IMR-90 (cell line): ENCODE results near the gene FTO. TPM values are rescaled to one million over a fixed set of nuclear protein-coding genes. Genes with fewer than 3 reads are reported as not detected.

Source experiments
- ATAC-seq: fragments of 200-7000 bp; cut with Tn5 transposase; 2 replicates; pipeline ENCODE4 v1.9.1; 2020; ENCODE audit warnings: low read depth, mild to moderate bottlenecking, moderate library complexity
- BruUV-seq: library from RNA; stranded (reverse); fragments of 400-500 nt; replicated peaks from 2 replicates; lab custom pipeline; 2021; lab: Mats Ljungman, UMichigan
- CTCF ChIA-PET: fragments of 300-600 bp; formaldehyde crosslinking; extraction: SDS; loops from one replicate; lab custom pipeline; 2021; ENCODE audit warnings: antibody characterized with exemption; lab: Yijun Ruan, JAX
- POLR2A ChIA-PET: fragments of 300-600 bp; sonication (Branson Sonifier 250); formaldehyde crosslinking; loops from one replicate; lab custom pipeline; 2022; ENCODE audit warnings: antibody characterized with exemption; ENCODE audit not compliant: unreplicated experiment; lab: Charles Lee
- DNase-seq: peaks from one replicate; pipeline ENCODE4 v3.0.0; 2013
- H2AFZ ChIP-seq: replicated peaks from 2 replicates; pipeline ENCODE3; 2013; ENCODE audit warnings: low read length, mild to moderate bottlenecking; ENCODE audit not compliant: poor library complexity
- H2AK5ac ChIP-seq: 2 replicates; pipeline ENCODE4 v1.6.1; 2013; ENCODE audit warnings: low read depth, low read length, inconsistent platforms
- H2AK9ac ChIP-seq: replicated peaks from 2 replicates; pipeline ENCODE3; 2013; ENCODE audit warnings: mild to moderate bottlenecking, low read depth, low read length, moderate library complexity; ENCODE audit not compliant: poor library complexity
- H2BK120ac ChIP-seq: 2 replicates; pipeline ENCODE4 v1.6.1; 2013; ENCODE audit warnings: low read depth, low read length, inconsistent platforms
- H2BK15ac ChIP-seq: 3 replicates; pipeline ENCODE4 v1.6.1; 2013; ENCODE audit warnings: low read depth, low read length, inconsistent platforms
- H2BK20ac ChIP-seq: 2 replicates; pipeline ENCODE4 v1.6.1; 2013; ENCODE audit warnings: low read depth, mild to moderate bottlenecking, inconsistent platforms, low read length, moderate library complexity
- H2BK5ac ChIP-seq: 2 replicates; pipeline ENCODE4 v1.6.1; 2013; ENCODE audit warnings: mild to moderate bottlenecking, low read depth, low read length, inconsistent platforms; ENCODE audit not compliant: poor library complexity, severe bottlenecking
- H3K14ac ChIP-seq: replicated peaks from 2 replicates; pipeline ENCODE4 v1.6.1; 2013; ENCODE audit warnings: low read depth, low read length, inconsistent platforms
- H3K18ac ChIP-seq: 2 replicates; pipeline ENCODE4 v1.6.1; 2013; ENCODE audit warnings: low read depth, low read length, control low read depth
- H3K23ac ChIP-seq: 2 replicates; pipeline ENCODE4 v1.6.1; 2013; ENCODE audit warnings: low read depth, low read length, inconsistent platforms
- H3K27ac ChIP-seq: 2 replicates; pipeline ENCODE4 v1.5.1; 2013; ENCODE audit warnings: mild to moderate bottlenecking, control low read depth, low read length; ENCODE audit not compliant: insufficient read depth
- H3K27me3 ChIP-seq: 2 replicates; pipeline ENCODE4 v1.6.1; 2013; ENCODE audit warnings: low read length; ENCODE audit not compliant: control insufficient read depth, insufficient read depth
- H3K36me3 ChIP-seq: 2 replicates; pipeline ENCODE4 v1.6.1; 2013; ENCODE audit warnings: low read length, mixed read lengths; ENCODE audit not compliant: control insufficient read depth, insufficient read depth
- H3K4ac ChIP-seq: 2 replicates; pipeline ENCODE4 v1.6.1; 2013; ENCODE audit warnings: low read depth, low read length, inconsistent platforms
- H3K4me1 ChIP-seq: 2 replicates; pipeline ENCODE4 v1.6.1; 2013; ENCODE audit warnings: low read length, mixed read lengths; ENCODE audit not compliant: control insufficient read depth, insufficient read depth
- H3K4me2 ChIP-seq: 2 replicates; pipeline ENCODE4 v1.6.1; 2013; ENCODE audit warnings: low read depth, mild to moderate bottlenecking, control low read depth, low read length, moderate library complexity
- H3K4me3 ChIP-seq: 2 replicates; pipeline ENCODE4 v1.5.1; 2013; ENCODE audit warnings: low read depth, mild to moderate bottlenecking, control low read depth, low read length, moderate library complexity; ENCODE audit not compliant: insufficient read depth
- H3K56ac ChIP-seq: 2 replicates; pipeline ENCODE4 v1.6.1; 2013; ENCODE audit warnings: low read length, inconsistent platforms; ENCODE audit not compliant: insufficient read depth; ENCODE audit errors: extremely low read depth
- H3K79me1 ChIP-seq, 2 experiments: 2 replicates each; pipeline ENCODE4 v1.6.1; 2013; ENCODE audit warnings: low read length in 2 of 2, inconsistent platforms in 1 of 2, low read depth in 1 of 2
- H3K9ac ChIP-seq: 2 replicates; pipeline ENCODE4 v1.6.1; 2013; ENCODE audit warnings: low read depth, low read length, control low read depth
- H3K9me1 ChIP-seq: 2 replicates; pipeline ENCODE4 v1.6.1; 2013; ENCODE audit warnings: low read length, inconsistent platforms; ENCODE audit not compliant: insufficient read depth
- H3K9me3 ChIP-seq: 2 replicates; pipeline ENCODE4 v1.6.1; 2013; ENCODE audit warnings: low read length; ENCODE audit not compliant: control insufficient read depth, insufficient read depth
- H4K20me1 ChIP-seq: 2 replicates; pipeline ENCODE4 v1.6.1; 2013; ENCODE audit warnings: low read length, inconsistent platforms; ENCODE audit not compliant: insufficient read depth
- H4K5ac ChIP-seq: 2 replicates; pipeline ENCODE4 v1.6.1; 2013; ENCODE audit warnings: mild to moderate bottlenecking, low read depth, low read length, control low read depth
- H4K8ac ChIP-seq, 2 experiments: 2 replicates each; pipeline ENCODE4 v1.6.1; 2013; ENCODE audit warnings: low read depth in 2 of 2, low read length in 2 of 2, control low read depth in 1 of 2, inconsistent platforms in 1 of 2
- H4K91ac ChIP-seq: 2 replicates; pipeline ENCODE4 v1.6.1; 2013; ENCODE audit warnings: low read depth, low read length, inconsistent platforms; ENCODE audit not compliant: insufficient read depth
- BHLHE40 ChIP-seq: fragments of 150-350 bp; IDR thresholded peaks from 2 replicates; pipeline ENCODE4 v1.6.1; 2016; ENCODE audit warnings: mild to moderate bottlenecking, low read depth, low read length
- CEBPB ChIP-seq: IDR thresholded peaks from 2 replicates; pipeline ENCODE4 v1.6.1; 2012; ENCODE audit warnings: low read depth, low read length, improper control_type of control experiment
- CHD1 ChIP-seq: IDR thresholded peaks from 2 replicates; pipeline ENCODE4 v1.6.1; 2012; ENCODE audit warnings: low read depth, low read length, improper control_type of control experiment
- ELK1 ChIP-seq: fragments of 150-350 bp; IDR thresholded peaks from 2 replicates; pipeline ENCODE4 v1.6.1; 2016; ENCODE audit warnings: low read depth, mild to moderate bottlenecking, low read length, moderate library complexity, borderline replicate concordance
- FOS ChIP-seq: fragments of 150-350 bp; IDR thresholded peaks from 2 replicates; pipeline ENCODE4 v1.6.1; 2016; ENCODE audit warnings: low read depth, low read length
- MAFK ChIP-seq: IDR thresholded peaks from 2 replicates; pipeline ENCODE4 v1.6.1; 2012; ENCODE audit warnings: low read depth, low read length, improper control_type of control experiment
- MAZ ChIP-seq: IDR thresholded peaks from 2 replicates; pipeline ENCODE4 v1.6.1; 2012; ENCODE audit warnings: low read depth, mild to moderate bottlenecking, low read length, improper control_type of control experiment, moderate library complexity, borderline replicate concordance
- MXI1 ChIP-seq: IDR thresholded peaks from 2 replicates; pipeline ENCODE4 v1.6.1; 2012; ENCODE audit warnings: low read depth, mild to moderate bottlenecking, low read length, moderate library complexity, borderline replicate concordance
- NFE2L2 ChIP-seq: fragments of 150-350 bp; IDR thresholded peaks from 2 replicates; pipeline ENCODE4 v1.6.1; 2016; ENCODE audit warnings: low read depth, mild to moderate bottlenecking, low read length
- POLR2A ChIP-seq: IDR thresholded peaks from 2 replicates; pipeline ENCODE4 v1.6.1; 2012; ENCODE audit warnings: mild to moderate bottlenecking, low read depth, low read length
- RAD21 ChIP-seq: IDR thresholded peaks from 2 replicates; pipeline ENCODE4 v1.6.1; 2012; ENCODE audit warnings: low read length, improper control_type of control experiment
- RCOR1 ChIP-seq: IDR thresholded peaks from 2 replicates; pipeline ENCODE4 v1.6.1; 2012; ENCODE audit warnings: mild to moderate bottlenecking, low read length, improper control_type of control experiment; ENCODE audit not compliant: insufficient replicate concordance
- RFX5 ChIP-seq: IDR thresholded peaks from 2 replicates; pipeline ENCODE4 v1.8.0; 2012; ENCODE audit warnings: low read depth, mild to moderate bottlenecking, low read length, moderate library complexity
- SMC3 ChIP-seq: fragments of 150-350 bp; IDR thresholded peaks from 2 replicates; pipeline ENCODE4 v1.6.1; 2016; ENCODE audit warnings: low read depth, mild to moderate bottlenecking, antibody characterized with exemption, low read length, moderate library complexity
- USF2 ChIP-seq: fragments of 150-350 bp; IDR thresholded peaks from 2 replicates; pipeline ENCODE4 v1.6.1; 2017; ENCODE audit warnings: mild to moderate bottlenecking, antibody characterized with exemption, low read length, low read depth
- WGBS, 2 experiments: methylation state at CpG; one replicate each; pipeline versions ENCODE4 v1.1.5 to v1.1.7; 2013; ENCODE audit warnings: missing lambda C conversion rate in 2 of 2; ENCODE audit not compliant: insufficient read length in 1 of 2; ENCODE audit errors: extremely low coverage in 2 of 2; 5-methylcytosine and 5-hydroxymethylcytosine counted together
- dilution Hi-C: fragments of 300-500 bp; cut with HindIII; formaldehyde crosslinking; loops from one replicate; pipeline ENCODE4 v1.14.3; 2018; ENCODE audit warnings: low sequenced_read_pairs; ENCODE audit not compliant: unreplicated experiment
- in situ Hi-C: fragments of 300-500 bp; cut with MboI; formaldehyde crosslinking; loops from 3 replicates; pipeline ENCODE4 v1.14.3; 2019; ENCODE audit warnings: low sequenced_read_pairs, inconsistent platforms, mixed read lengths
- intact Hi-C: fragments of 100-400 bp; cut with micrococcal nuclease; formaldehyde crosslinking; loops from 2 replicates; pipeline ENCODE4 v1.10.0; 2022
- polyA plus RNA-seq, 3 experiments: library from polyadenylated mRNA; depleted of rRNA; stranded (reverse); fragments of >200 nt; gene quantifications; 2 replicates each; pipeline ENCODE4 v1.2.3, GENCODE V29; 2012; ENCODE audit warnings: low replicate concordance in 1 of 3
- total RNA-seq: library from RNA; depleted of rRNA; stranded (reverse); fragments of >200 nt; gene quantifications from 2 replicates; pipeline ENCODE4 v1.2.3, GENCODE V29; 2012
- TF ChIP-seq, protein P1 (sequence below): conservative IDR thresholded peaks from 2 replicates; pipeline ENCODE4 v1.5.1; 2012; ENCODE audit warnings: mild to moderate bottlenecking, low read depth, low read length, improper control_type of control experiment

The FTO gene
- total and polyA plus RNA-seq, 2 of the 4 experiments (the other 2 are of a cell fraction) = 70.3 to 132 TPM

- H3K4me3 ChIP-seq = no peak overlapping the region
- ATAC-seq = no peak
- no peak overlapping the region for H2AK5ac ChIP-seq
- H2BK120ac ChIP-seq = no peak overlapping the region
- H2BK5ac ChIP-seq = no peak overlapping the region
- no peak overlapping the region for H3K18ac ChIP-seq
- H4K91ac ChIP-seq = no peak overlapping the region
- ChIA-PET POLR2A (no interaction called here), CTCF (interaction anchor here (1.4 kb wide), 1 partner anchor 40 kb away, joined by 4 read pairs; no protein-coding TSS in a partner anchor)
- intact Hi-C loops (no loop called here), in situ Hi-C loops (no loop called here), dilution Hi-C loops (no loop called here)
- TF ChIP-seq RAD21 (no peak), SMC3 (no peak), RCOR1 (no peak), BHLHE40 (no peak), ELK1 (no peak), RFX5 (no peak), MXI1 (no peak), NFE2L2 (no peak), CHD1 (no peak), FOS (no peak), USF2 (no peak), MAZ (no peak), CEBPB (no peak), MAFK (no peak), POLR2A (no peak)
- TF ChIP-seq, protein P1, sequence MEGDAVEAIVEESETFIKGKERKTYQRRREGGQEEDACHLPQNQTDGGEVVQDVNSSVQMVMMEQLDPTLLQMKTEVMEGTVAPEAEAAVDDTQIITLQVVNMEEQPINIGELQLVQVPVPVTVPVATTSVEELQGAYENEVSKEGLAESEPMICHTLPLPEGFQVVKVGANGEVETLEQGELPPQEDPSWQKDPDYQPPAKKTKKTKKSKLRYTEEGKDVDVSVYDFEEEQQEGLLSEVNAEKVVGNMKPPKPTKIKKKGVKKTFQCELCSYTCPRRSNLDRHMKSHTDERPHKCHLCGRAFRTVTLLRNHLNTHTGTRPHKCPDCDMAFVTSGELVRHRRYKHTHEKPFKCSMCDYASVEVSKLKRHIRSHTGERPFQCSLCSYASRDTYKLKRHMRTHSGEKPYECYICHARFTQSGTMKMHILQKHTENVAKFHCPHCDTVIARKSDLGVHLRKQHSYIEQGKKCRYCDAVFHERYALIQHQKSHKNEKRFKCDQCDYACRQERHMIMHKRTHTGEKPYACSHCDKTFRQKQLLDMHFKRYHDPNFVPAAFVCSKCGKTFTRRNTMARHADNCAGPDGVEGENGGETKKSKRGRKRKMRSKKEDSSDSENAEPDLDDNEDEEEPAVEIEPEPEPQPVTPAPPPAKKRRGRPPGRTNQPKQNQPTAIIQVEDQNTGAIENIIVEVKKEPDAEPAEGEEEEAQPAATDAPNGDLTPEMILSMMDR = no peak
- H2AK9ac ChIP-seq = no peak overlapping the region
- no peak overlapping the region for H3K23ac ChIP-seq
- no peak overlapping the region for H2BK15ac ChIP-seq
- H3K27me3 ChIP-seq = no peaks in the 10 kb centered on the region
- no peak overlapping the region for H3K14ac ChIP-seq
- no peak overlapping the region for H3K27ac ChIP-seq
- H3K4me1 ChIP-seq = no peaks in the 10 kb centered on the region
- H4K5ac ChIP-seq = no peak overlapping the region
- peaks cover 3 to 4% of the 10 kb centered on the region in 2 experiments; a peak in 3 of 4 replicates for H3K79me1 ChIP-seq
- H3K9me3 ChIP-seq = no peaks in the 10 kb centered on the region
- H4K8ac ChIP-seq = no peak overlapping the region
- no peak overlapping the region for H2AFZ ChIP-seq
- no peak for DNase-seq
- H4K20me1 ChIP-seq = no peaks in the 10 kb centered on the region
- no peaks in the 10 kb centered on the region; the same call in 1 of the 2 replicates for H3K36me3 ChIP-seq
- no peak overlapping the region for H3K4ac ChIP-seq
- no TSS peak for BruUV-seq
- H3K9ac ChIP-seq = no peak overlapping the region
- H3K4me2 ChIP-seq = no peak overlapping the region
- no peaks in the 10 kb centered on the region for H3K9me1 ChIP-seq
- no CpG with 5 or more reads among the region's 1 CpG for WGBS, 2 experiments
- no peak overlapping the region for H3K56ac ChIP-seq
- no peak overlapping the region for H2BK20ac ChIP-seq
Observed at GRCh38 chr16:53848950-53849349, 145.0 kb downstream of the FTO start.
